Hematopoietic multipotent progenitor cell treated with erythropoietin and hydrocortisone succinate and interleukin-3 and kit ligand, for 4 days (in vitro differentiated cells): Measurements from ENCODE around the gene CPLX4.

Experiments used
- DNase-seq: peaks from one replicate; pipeline ENCODE4 v3.0.0-alpha.2; 2015

CPLX4 gene, protein sequence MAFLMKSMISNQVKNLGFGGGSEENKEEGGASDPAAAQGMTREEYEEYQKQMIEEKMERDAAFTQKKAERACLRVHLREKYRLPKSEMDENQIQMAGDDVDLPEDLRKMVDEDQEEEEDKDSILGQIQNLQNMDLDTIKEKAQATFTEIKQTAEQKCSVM

DNA sequence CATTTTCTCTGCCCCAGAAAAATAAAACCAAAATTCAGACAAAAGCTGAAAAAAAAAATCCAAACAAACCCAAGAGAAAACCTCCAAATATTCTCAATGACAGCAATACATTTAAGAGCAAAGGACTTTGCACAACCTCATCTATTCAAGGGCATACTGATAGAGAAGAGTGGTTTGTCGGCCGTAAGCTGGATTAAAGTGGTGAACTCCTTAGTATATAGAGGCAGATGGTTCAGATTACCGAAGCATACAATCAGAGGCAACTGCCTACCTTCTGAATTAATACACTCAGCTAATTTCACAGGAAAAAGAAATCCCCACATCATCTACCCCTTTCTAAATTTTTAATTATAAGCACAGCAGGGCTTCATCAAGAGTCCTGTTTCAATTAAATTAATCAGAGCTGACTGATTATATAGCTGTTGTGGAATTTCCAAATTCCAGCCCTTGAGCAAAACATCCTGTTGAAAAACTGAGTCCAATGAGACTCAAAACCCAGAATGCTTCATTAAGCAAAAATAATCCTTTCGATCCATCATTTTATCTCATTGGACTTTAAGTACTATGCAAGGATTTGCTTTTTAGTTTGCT, at the start of gene CPLX4:
Gene CPLX4, minus strand, starts transcription at position 190 of the 591 bp plus-strand sequence. Its CDS starts 187 bp downstream, at position 3.
- no peak for DNase-seq

DNA sequence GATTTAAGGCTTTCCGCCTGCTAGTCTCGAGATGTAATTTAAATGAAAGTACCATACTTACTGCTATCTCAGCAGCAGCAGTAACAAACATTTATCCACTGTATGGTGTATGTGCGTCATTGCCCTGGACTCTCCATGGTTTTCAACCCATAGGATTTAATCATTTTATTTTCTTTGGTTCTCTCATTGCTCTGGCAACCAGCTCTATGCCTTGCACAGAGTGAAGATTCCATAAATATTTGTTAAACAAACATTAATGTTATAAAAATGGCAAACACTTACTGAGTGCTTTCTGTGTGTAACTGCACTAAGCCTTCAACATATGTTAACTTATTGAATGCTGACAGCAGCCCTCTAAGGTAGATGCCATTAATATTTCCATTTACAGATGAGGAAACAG, 41.9 kb upstream of the CPLX4 start:
- no peak for DNase-seq

DNA sequence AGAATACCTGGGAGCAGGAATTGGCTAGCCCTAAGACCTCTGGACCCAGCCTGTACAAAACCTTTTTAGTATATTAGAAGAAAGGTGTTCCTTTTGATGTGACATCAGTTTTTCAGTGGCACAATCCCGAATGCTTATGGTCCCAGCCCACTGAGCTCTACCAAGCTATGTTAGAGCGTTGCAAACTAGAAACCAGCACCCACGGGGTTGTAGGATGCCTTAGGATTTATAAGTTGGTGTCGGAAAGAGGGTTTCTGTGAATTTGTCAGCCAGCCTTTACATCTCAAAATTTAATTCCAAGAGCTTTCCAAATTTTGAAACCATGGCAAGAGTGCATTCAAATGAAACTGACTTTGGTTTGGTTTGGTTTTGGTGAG, 41.1 kb upstream of the CPLX4 start:
- no peak for DNase-seq

DNA sequence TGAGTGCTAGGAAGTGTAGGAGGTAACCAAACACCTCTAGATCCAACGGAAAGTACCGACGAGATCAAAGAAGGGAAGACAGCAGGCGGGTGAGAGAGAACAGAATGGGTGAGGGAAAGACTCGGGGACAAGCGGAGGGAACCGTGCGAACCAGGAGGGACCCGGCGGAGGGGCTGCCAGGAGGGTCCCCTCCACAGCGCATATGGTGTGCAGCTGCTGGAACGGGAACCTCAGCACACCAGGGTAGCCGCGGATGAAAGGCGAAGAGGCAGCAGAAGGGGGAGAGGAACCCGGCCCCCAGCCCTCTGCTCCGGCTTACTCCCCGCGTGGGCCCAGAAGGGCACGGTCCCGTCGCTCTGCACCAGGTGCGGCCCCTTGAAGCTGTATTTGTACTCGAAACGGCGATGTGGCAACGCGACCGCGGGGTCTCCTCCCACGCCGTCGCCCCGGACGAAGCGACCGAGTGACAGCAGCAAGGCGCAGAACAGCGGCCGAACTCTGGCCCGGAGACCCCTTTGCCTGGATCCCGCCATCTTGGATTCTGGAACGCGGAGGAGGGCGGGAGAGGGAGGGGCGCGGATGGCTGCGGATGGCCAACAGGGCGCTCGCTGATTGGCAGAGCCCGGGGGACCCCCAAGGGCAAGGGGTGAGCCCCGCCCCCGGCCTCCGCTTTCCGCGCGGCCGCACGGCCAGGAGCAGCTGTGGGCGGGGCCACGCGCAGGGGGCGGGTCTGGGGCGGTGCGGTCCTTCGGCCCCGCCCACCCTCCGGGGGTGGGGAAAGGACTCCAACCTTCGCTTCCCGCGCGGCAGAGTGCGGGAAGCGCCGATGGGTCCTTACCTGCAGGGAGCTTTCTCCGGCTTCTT, 40.5 kb upstream of the CPLX4 start, which contains the start of gene LMAN1:
Gene LMAN1, minus strand, starts transcription at position 554 of the 864 bp plus-strand sequence. Its CDS starts 21 bp downstream, at position 533.
- DNase-seq: peak; percentile 97

DNA sequence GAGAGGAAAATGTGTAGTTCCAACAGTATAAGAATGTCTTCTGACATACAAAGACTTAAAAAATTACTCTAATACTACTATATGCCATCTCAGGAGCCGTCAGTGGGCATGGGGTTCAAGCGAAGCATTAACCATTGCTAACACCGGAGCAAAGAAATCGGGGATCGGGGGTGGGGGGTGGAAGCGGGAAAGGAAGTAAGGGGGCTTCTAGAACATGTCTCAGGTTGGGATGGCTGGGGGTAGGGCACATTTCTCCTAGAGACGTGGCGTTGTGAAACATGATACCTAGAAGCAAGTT, 39.9 kb upstream of the CPLX4 start:
- DNase-seq: peak; percentile 43

DNA sequence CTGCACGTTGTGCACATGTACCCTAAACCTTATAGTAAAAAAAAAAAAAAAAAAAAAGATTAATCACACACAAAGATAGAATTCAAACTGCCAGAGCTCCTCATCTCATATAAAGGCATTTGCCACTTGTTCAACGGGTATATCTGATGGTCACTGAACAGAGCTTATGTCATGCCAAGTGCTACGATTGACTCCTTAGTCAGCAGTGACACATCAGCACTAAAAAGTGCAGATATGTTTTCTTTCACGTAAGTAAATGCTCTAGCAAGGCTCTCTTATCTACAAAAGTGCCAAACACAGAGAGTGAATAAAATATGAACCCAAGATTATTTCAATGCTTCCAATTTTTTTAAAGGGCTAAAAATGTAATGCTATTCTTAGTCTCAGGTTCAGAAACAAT, 39.5 kb upstream of the CPLX4 start:
- DNase-seq: peak; percentile 79

DNA sequence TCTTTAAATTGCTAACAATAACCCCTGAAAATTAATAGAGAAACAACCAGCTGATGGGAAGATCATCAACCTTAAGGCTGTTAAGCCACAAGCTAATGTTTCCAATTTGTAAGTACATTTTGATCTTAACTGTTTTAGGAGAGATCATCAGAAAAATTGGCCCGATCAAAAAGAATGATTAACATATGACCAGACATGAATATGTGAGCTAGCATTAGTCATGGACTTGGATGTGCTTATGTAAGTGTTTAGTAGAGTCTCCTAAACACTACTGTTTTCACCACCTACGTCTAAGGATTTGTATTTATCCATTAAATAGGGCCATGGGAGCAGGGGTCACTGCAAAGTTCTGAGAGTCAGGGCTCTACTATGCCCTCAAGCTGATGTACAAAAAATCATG, 36.3 kb upstream of the CPLX4 start:
- DNase-seq: no peak

DNA sequence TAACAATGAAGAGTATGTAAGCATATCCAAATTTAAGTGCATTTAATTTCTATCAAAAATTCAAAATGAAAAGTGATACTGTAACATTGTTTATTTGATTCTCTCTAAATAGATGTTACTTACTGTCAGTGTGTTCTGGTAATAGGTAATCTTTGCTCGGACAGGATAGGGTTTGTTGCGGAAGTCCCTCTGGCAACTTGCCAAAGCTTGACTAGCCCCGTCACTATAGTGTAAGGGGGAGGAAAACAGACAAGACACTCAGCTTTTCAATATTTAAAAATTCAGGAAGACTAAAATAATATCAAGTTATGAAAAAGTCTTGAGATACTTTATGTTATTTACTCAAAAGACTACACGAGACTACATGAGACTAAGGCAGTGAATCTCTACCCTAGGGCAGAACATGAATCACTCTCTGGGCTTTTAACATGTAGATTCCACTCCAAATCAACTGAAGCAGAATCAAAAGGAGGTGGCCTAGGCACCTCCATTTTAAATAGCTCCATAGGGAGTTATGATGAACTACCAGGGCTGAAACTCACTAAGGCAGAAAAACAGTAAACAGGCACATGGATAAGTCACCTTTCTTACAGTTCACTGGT, 34.7 kb upstream of the CPLX4 start:
- no peak for DNase-seq

DNA sequence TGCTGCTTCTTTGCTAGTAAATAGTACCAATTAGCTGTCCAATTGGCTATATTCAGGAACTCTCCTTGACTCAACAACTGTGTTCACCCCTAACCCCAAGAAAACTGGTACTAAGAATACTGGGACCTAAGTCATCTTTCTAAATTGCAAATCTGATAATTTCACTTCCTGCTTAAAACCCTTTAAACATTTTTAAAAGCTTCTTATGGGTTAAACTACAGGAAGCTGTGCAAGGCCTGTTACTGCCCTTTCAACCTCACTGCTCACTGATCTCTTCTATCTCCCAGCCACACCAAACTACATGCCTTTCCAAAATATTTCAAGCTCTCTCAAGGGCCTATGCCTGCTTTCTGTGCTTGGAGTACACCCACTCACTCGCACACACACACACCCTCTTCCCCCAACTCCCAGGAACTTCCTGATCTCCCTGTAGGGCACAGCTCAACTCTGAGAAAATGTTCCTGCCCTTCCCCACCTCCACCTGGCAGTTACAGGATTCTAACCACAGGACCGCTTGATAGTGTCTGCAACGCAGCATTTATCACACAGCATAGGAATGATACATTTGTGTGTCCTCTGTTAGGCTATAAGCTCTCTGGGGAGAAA, 33.9 kb upstream of the CPLX4 start:
- DNase-seq: no peak

DNA sequence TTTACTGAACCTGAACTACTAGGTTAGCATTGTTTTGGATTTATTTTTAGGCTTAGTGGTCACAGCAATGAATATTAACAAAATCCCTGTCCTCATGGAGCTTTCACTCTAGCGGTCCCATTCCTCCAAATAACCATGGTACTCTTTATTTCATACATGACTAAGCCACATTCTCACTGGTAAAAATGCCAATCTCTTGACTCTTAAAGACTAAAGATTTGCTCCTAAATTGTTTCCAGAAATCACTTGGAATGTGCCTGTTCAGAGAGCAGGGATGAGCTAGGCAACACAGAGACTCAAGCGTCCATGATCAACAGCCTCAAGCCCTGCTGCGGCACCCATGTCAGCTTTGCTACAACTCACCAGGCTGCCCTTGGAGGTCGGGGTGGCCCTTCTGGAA, 27.1 kb upstream of the CPLX4 start:
- DNase-seq: no peak

DNA sequence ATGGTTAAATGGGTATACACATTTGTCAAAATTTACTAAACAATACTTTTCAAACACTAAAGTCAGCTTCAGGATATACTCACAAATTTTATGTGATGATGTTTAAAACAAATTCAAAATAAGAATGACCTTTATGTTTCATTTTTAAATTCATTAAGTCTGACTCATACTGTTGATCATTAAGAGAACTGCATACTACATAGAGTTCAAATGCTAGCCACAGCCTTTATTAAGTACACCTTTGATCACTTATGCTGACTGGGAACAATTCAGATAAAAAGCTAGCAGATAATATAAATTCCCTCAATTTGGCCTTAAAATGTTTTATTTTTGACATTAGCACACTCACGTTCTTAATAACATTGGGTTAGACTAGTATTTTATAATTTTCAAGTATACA, 26.5 kb upstream of the CPLX4 start:
- DNase-seq: no peak

DNA sequence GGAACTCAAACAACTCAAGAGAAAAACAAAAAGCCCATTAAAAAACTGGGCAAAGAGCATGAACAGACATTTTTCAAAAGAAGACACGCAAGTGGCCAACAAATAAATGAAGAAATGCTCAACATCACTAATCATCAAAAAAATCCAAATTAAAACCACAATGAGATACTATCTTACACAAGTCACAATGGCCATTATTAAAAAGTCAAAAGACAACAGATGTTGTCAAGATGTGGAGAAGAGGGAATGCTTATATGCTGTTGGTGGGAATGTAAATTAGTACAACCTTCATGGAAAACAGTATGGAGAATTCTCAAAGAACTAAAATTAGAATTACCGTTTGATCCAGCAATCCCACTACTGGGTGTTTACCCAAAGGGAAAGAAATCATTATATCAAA, 25.5 kb upstream of the CPLX4 start:
- DNase-seq: no peak

DNA sequence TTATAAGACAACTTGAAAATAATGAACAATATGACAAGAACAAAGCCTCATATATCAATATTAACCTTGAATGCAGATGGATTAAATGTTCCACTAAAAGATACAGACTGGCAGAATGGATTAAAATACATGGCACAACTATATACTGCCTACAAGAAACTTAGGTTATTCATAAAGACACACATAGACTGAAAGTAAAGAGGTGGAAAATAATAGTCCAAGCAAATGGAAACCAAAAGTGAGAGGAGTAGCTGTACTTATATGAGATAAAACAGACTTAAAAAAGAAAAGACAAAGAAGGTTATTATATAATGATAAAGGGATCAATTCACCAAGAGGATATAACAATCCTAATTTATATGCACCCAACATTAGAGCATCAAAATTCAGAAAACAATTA, 22.4 kb upstream of the CPLX4 start:
- DNase-seq: no peak

DNA sequence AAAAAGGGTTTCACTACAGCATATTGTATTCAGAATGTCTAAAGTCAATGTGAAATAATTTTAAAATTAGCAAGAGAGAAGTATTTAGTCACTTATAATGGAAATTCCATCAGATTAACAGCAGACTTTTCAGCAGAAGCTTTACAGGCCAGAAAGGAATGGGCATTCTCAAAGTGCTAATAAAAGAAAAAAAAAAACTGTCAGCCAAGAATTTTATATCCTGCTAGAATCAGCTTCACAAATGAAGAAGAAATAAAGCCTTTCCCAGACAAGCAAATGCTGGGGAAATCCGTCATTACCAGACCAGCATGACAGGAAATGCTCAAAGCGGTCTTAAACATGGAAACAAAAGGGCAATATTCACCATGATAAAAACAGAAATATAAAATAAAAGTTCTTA, 21.9 kb upstream of the CPLX4 start:
- DNase-seq: no peak

DNA sequence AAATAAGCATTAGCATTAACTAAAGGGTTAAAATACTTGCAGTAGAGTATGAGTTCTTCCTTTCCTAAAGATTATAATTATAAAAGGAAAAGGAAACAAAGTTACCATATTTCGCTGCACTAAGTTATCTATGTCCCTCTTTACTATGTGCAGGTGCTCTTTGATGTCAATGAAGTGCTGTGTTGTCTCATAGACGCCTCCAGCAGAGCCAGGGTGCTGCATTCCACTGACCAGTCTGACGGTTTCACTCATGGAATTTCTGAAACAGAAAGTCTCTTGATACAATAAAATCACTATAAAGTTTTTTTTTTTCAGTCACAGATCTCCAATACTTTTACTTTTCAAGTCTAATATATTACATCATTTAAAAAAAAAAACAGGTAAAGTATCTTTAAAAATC, 14.5 kb upstream of the CPLX4 start:
- no peak for DNase-seq

DNA sequence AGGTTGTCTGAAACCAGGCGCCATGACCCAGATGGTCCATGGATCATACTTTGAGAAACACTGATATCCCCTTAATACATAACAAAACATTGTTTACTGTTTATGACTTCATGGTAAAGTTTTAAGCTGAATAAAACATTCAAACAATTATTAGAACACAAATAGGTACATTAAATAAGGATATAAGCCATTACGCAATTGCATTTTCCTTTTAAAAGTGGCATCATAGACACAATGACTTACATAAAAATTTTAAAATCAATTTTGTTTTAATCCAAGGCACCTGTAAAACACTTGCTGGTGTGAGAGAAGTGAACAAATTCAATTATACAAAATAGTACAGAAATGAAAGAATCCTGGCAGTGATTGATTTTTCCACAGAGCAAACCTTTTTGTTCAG, 10.2 kb upstream of the CPLX4 start:
- DNase-seq: no peak

DNA sequence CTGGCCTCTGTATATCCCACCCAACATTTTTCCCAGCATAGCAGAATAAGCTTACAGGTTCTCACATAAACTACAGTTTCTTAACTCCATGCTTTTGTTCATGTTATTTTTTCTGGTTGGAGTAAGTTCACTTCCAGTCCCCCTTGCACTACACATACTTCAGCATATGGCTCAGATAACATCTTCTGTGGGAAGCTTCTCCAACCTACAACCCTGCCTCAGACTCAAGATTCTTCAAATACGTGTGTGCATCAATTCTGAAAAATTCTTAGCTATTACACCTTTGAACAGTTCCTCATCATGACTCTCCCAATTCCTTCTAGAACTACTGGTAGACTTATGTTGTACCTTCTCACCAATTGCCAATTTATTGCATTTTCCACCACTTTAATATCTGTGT, 7.5 kb upstream of the CPLX4 start:
- no peak for DNase-seq

DNA sequence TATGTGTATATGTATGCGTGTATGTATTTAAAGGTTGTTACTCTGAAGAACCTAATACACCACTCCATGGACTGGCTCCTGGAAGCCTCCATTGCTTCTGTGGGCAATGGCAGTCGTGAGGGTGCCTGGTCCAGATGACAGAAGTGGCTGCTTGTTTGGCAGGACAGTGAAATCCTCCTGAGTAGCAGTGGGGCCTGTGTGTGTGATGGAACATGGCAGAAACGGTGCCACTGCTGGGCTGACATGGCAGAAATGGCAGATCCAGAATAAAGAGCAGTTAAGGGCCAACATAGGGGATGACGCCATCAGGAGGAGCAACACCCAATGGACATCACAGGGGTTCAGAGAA, 6.1 kb upstream of the CPLX4 start:
- DNase-seq: no peak

DNA sequence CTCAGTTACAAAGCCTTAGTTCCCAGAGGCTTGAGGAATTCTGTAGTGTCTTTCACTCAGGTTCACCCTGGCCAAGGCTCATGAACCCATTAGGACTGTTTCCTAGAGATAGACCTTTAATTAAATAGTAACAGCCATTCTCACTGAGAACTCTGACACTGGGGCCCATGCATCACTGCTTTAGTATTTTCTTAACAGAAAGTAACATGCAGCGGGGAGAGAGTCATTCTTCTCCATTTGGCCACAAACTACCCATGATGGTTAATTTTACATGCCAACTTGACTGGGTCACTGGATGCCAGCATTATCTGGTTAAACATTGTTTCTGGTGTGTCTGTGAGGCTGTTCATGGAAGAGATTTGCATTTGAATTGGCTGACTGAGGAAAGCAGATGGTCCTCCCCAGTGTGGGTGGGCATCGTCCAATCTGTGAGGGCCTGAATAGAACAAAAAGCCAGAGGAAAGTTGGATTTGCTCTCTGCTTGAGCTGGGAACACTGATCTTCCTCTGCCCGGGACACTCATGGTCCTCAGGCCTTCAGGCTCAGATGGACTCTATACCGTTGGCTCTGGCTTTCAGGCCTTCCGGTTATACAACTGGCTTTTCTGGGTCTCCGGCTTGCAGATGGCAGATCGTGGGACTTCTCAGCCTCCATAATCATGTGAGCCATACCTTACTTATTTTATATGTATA, 5.6 kb upstream of the CPLX4 start:
- DNase-seq: no peak

DNA sequence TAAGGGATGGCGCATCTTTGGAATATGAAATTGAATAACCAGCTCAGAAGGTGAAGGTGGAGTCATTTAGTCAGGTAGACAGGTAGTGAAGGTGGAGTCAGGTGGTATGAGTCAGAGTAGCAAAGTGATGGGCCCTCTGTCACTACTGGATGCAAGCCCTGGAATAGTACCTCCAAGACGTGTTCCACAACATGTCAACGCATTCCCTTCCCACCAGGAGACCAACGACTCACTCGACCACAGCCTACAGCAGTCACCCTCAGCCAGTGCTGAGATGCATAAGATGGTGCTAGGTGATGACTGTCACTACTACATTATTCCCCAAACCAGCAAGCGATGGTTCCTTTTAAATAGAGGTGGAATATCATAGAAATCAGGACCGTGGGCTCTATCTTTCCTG, 6.8 kb downstream of the CPLX4 start:
- no peak for DNase-seq

DNA sequence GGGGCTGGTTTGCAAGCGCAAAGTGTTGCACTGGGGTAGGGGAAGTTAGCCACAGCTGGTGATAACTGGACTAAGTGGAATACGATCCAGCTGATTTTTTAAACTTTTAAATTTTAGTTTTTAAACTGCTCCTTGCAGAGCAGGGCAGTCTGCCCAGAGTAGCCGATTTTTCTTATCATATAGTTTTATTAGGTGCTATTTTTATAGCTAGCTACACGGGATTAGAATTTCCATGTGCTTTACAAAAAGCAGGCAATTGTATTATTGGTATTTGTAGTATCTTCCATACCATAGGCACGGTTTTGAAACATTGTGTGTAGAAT, 9.6 kb downstream of the CPLX4 start:
- DNase-seq: no peak

DNA sequence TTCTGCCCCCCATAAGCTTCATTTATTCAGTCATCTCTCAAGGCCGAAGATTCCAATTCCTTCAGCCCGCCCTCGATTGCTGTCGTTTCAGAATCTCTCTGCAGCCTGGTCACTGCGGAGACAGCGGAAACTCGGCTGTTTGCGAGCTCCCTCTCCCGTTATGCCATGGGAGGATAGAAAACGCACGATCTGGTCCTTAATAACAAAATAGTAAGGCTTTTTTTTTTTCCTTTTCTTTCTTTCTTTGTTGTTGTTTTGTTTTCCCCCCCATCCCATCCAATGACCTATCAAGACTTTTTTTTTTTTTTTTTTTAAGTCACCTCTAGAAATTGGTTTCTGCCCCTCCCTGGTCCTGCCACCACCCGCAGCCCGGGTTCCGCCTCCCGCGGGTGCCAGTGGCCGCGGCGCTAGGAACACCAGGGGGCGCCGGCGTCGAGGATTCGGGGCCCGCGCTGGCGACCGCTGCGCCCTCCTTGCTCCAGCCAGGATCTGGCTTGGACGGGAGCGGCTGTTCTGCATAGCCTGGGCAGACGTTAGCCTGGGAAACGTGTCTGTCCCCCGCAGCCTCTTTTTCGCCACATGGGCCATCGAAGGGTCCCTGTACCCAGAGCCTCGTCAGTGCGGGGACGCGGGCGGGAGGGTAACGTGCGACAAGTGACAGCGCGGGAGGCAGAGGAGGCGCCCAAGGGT, 10.1 kb downstream of the CPLX4 start:
- DNase-seq: peak; percentile 76

DNA sequence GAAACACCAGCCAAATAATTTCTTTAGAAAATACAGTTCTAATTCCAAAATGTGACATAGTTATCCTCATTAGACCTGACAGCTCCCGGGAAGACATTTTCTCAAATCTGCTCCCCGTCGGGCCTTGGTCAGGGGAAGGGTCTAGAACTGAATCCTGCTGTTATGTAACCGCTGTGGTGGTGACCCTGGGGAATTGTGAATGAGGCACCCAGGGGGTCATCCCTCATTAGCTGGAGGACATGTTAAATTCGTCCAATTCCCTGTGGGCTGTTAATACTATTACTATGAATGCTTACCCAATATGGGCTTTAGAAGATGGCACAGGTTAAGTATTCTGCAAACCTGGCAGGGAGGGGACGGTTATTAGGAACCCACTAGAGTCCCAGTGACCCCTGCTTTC, 11.8 kb downstream of the CPLX4 start:
- no peak for DNase-seq
